Fibroblast of lung (primary cell): Measurements from ENCODE around the gene HSH2D. TPM values are rescaled to one million over a fixed set of nuclear protein-coding genes. Genes with fewer than 3 reads are reported as not detected.

Experiments
- DNase-seq, 2 donors: peaks; one replicate each; pipeline versions ENCODE4 v3.0.0 to v3.0.0-alpha.2; 2010; ENCODE audit warnings: low read depth in 2 of 2
- H2AFZ ChIP-seq: 2 replicates; pipeline ENCODE4 v1.5.1; 2012; ENCODE audit warnings: low read length, control low read depth, inconsistent platforms
- H3K27ac ChIP-seq: 2 replicates; pipeline ENCODE4 v1.5.1; 2011; ENCODE audit warnings: low read length, control low read depth; ENCODE audit not compliant: insufficient read depth
- H3K27me3 ChIP-seq: 2 replicates; pipeline ENCODE4 v1.5.1; 2011; ENCODE audit warnings: mild to moderate bottlenecking, low read length; ENCODE audit not compliant: control insufficient read depth, insufficient read depth
- H3K36me3 ChIP-seq: 2 replicates; pipeline ENCODE4 v1.5.1; 2011; ENCODE audit warnings: low read length; ENCODE audit not compliant: control insufficient read depth, insufficient read depth
- H3K4me1 ChIP-seq: 2 replicates; pipeline ENCODE4 v1.5.1; 2011; ENCODE audit warnings: low read length; ENCODE audit not compliant: control insufficient read depth, insufficient read depth; ENCODE audit errors: extremely low read depth
- H3K4me2 ChIP-seq: 2 replicates; pipeline ENCODE4 v1.5.1; 2011; ENCODE audit warnings: low read length, control low read depth; ENCODE audit not compliant: insufficient read depth; ENCODE audit errors: extremely low read depth
- H3K4me3 ChIP-seq, 4 experiments: fragments of 200-600 bp in 1 of 4; sonication (generic) in 1 of 4; replicated peaks in 1 of 4; 2 replicates each; pipeline ENCODE4 v1.5.1; 2011 to 2016; ENCODE audit warnings: low read length in 4 of 4, low read depth in 3 of 4, mild to moderate bottlenecking in 3 of 4, control low read depth in 2 of 4, inconsistent platforms in 1 of 4, mixed read lengths in 1 of 4; ENCODE audit not compliant: insufficient read depth in 1 of 4; ENCODE audit errors: control extremely low read depth in 1 of 4
- H3K79me2 ChIP-seq: 2 replicates; pipeline ENCODE4 v1.5.1; 2012; ENCODE audit warnings: mild to moderate bottlenecking, low read length, inconsistent platforms; ENCODE audit not compliant: control insufficient read depth, insufficient read depth
- H3K9ac ChIP-seq: 2 replicates; pipeline ENCODE4 v1.5.1; 2011; ENCODE audit warnings: mild to moderate bottlenecking, low read length, control low read depth; ENCODE audit not compliant: insufficient read depth
- H3K9me3 ChIP-seq: 2 replicates; pipeline ENCODE4 v1.5.1; 2012; ENCODE audit warnings: low read depth, low read length; ENCODE audit not compliant: control insufficient read depth, insufficient read depth
- H4K20me1 ChIP-seq: 2 replicates; pipeline ENCODE4 v1.5.1; 2011; ENCODE audit warnings: low read length; ENCODE audit not compliant: control insufficient read depth, insufficient read depth; ENCODE audit errors: extremely low read depth
- EZH2 ChIP-seq: IDR thresholded peaks from 2 replicates; pipeline ENCODE4 v1.5.1; 2012; ENCODE audit warnings: low read length, control low read depth, mild to moderate bottlenecking; ENCODE audit errors: missing control alignments
- polyA plus RNA-seq, 2 donors: library from polyadenylated mRNA; depleted of rRNA in 1 of 2; stranded (reverse) in 1 of 2; unstranded in 1 of 2; fragments of >200 nt; gene quantifications; 2 replicates each; pipeline ENCODE4 v1.2.1, GENCODE V29; 2011 to 2012; ENCODE audit warnings: missing spikeins in 1 of 2
- total RNA-seq: library from RNA; depleted of rRNA; stranded (reverse); fragments of >200 nt; gene quantifications from 2 replicates; pipeline ENCODE4 v1.2.1, GENCODE V29; 2014
- TF ChIP-seq, protein P1 (sequence below), 2 donors: IDR thresholded peaks in 1 of 2; conservative IDR thresholded peaks in 1 of 2; 1 replicate in 1 of 2; 2 replicates in 1 of 2; pipeline ENCODE4 v1.5.1; 2011 to 2012; ENCODE audit warnings: low read length in 2 of 2, control low read depth in 1 of 2, inconsistent platforms in 1 of 2, low read depth in 1 of 2, mild to moderate bottlenecking in 1 of 2

HSH2D gene
- total and polyA plus RNA-seq, 2 donors (not counting 1 experiment from before 2014, with no cell fraction given): not detected

DNA sequence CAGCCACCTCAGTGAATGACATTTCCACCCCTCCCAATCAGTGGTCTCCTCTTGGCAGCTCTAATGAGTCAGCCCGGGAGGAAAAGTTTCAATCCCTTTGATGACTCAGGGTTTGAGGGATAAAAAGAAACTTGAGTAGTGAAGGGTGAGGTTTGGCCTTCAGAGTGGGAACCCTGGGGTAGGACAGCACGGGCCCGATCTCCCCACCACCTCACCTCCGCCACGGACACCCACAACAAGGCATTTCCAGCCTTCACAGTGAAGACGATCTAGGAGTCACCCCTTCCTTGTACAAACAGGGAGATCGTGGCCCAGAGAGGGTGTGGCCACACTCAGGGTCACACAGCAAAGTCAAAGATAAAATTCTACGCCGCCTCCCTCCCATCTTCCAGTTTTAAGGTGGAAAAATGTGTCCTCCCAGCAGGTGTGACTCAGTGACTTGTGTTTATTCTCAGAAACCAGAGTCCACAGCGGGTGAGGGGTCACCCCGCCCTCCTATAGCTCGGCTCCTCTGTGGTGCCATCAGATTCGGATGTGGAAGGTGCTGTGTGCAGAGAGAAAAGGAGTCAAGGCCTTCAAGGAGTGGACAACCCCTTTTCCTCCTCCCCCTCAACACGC, 17.6 kb downstream of the HSH2D start:
- no peaks in the 10 kb centered on the region for H3K27me3 ChIP-seq
- H3K36me3 ChIP-seq: no peaks in the 10 kb centered on the region
- no peak overlapping the region for H2AFZ ChIP-seq
- no peak overlapping the region for H3K9ac ChIP-seq
- no peak for TF ChIP-seq EZH2
- TF ChIP-seq, protein P1, sequence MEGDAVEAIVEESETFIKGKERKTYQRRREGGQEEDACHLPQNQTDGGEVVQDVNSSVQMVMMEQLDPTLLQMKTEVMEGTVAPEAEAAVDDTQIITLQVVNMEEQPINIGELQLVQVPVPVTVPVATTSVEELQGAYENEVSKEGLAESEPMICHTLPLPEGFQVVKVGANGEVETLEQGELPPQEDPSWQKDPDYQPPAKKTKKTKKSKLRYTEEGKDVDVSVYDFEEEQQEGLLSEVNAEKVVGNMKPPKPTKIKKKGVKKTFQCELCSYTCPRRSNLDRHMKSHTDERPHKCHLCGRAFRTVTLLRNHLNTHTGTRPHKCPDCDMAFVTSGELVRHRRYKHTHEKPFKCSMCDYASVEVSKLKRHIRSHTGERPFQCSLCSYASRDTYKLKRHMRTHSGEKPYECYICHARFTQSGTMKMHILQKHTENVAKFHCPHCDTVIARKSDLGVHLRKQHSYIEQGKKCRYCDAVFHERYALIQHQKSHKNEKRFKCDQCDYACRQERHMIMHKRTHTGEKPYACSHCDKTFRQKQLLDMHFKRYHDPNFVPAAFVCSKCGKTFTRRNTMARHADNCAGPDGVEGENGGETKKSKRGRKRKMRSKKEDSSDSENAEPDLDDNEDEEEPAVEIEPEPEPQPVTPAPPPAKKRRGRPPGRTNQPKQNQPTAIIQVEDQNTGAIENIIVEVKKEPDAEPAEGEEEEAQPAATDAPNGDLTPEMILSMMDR (conservative IDR thresholded peaks at IDR 0.05 in 1 of 2, IDR thresholded peaks at IDR 0.05 in 1 of 2; ENCODE audit: low read depth in 1 of 2, low read length in 2 of 2): no peak
- peak overlapping the region; percentile 44 for H3K4me2 ChIP-seq
- peak overlapping the region; percentile 22 for H3K27ac ChIP-seq
- H4K20me1 ChIP-seq: no peaks in the 10 kb centered on the region
- no peaks in the 10 kb centered on the region for H3K9me3 ChIP-seq
- DNase-seq: peak; percentile 67 to 82
- H3K79me2 ChIP-seq: no peaks in the 10 kb centered on the region
- H3K4me1 ChIP-seq: peaks cover 12% of the 10 kb centered on the region
- H3K4me3 ChIP-seq: no peak overlapping the region

DNA sequence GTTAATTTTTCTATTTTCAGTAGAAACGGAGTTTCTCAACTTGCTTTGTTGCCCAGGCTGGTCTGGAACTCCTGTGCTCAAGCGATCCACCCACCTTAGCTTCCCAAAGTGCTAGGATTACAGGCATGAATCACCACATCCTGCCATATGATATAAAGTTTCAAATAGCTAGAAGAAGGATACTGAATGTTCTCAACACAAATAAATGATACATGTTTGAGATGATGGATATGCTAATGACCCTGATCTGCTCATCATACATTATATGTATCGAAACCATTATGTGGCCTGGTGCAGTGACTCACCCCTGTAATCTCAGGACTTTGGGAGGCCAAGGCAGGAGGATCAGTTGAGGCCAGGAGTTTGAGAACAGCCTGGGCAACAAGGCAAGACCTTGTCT, 18.4 kb downstream of the HSH2D start:
- no peaks in the 10 kb centered on the region for H3K79me2 ChIP-seq
- H3K27me3 ChIP-seq: no peaks in the 10 kb centered on the region
- H3K9ac ChIP-seq: no peak overlapping the region
- DNase-seq: peak; percentile 63 to 77
- no peaks in the 10 kb centered on the region for H4K20me1 ChIP-seq
- H3K4me2 ChIP-seq: no peak overlapping the region
- no peak overlapping the region for H3K27ac ChIP-seq
- H3K9me3 ChIP-seq: no peaks in the 10 kb centered on the region
- H3K36me3 ChIP-seq: no peaks in the 10 kb centered on the region
- no peak overlapping the region for H3K4me3 ChIP-seq
- TF ChIP-seq, protein P1 (conservative IDR thresholded peaks at IDR 0.05 in 1 of 2, IDR thresholded peaks at IDR 0.05 in 1 of 2; ENCODE audit: low read depth in 1 of 2, low read length in 2 of 2): no peak
- no peak overlapping the region for H2AFZ ChIP-seq
- H3K4me1 ChIP-seq: peaks cover 12% of the 10 kb centered on the region

DNA sequence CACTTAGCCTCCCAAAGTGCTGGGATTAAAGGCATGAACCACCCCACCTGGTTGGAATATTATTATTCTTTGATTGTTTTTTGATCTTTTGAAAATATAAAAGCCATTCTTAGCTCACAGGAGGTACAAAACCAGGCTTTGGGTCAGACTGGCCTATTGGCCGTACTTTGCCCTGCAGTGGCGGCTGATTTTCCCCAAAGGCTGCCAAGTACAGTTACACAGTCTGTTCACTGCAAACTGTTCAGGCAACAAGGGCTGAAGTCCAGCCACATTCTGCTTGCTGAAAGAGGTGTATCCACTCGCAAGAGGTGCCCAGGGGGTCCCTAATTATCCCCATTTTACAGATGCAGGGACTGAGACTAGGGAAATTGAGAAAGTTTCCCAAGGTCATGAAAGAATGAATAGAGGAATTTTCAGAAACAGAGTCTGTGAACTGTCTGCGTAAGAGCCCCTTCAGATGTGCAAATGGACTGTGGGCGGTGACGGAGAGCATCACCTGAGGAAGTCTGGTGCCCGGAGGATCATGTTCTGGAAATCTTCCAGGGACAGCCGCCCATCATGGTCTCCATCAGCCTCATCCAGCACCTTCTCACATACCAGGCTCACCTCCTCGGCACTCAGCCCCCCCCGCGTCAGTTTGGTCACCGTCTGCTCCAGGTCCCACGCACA, 20.9 kb downstream of the HSH2D start:
- H3K9ac ChIP-seq: no peak overlapping the region
- no peaks in the 10 kb centered on the region for H3K36me3 ChIP-seq
- TF ChIP-seq EZH2: no peak
- TF ChIP-seq, protein P1 (conservative IDR thresholded peaks at IDR 0.05 in 1 of 2, IDR thresholded peaks at IDR 0.05 in 1 of 2; ENCODE audit: low read depth in 1 of 2, low read length in 2 of 2): no peak
- H3K27ac ChIP-seq: no peak overlapping the region
- H2AFZ ChIP-seq: no peak overlapping the region
- no peaks in the 10 kb centered on the region for H3K27me3 ChIP-seq
- H3K4me3 ChIP-seq: no peak overlapping the region
- H4K20me1 ChIP-seq: no peaks in the 10 kb centered on the region
- DNase-seq: no peak
- no peaks in the 10 kb centered on the region for H3K79me2 ChIP-seq
- no peaks in the 10 kb centered on the region for H3K9me3 ChIP-seq
- peaks cover 12% of the 10 kb centered on the region for H3K4me1 ChIP-seq
- H3K4me2 ChIP-seq: no peak overlapping the region
